Measurements from ENCODE around the gene RGS6. TPM values are rescaled to one million over a fixed set of nuclear protein-coding genes. Genes with fewer than 3 reads are reported as not detected.

Gene RGS6
- total RNA-seq, 1 experiment from 2014 or later: not detected

- DNase-seq (ENCODE audit: low read depth): no peak
Measured at GRCh38 chr14:72243309-72244293, 311.4 kb downstream of the RGS6 start.

DNA sequence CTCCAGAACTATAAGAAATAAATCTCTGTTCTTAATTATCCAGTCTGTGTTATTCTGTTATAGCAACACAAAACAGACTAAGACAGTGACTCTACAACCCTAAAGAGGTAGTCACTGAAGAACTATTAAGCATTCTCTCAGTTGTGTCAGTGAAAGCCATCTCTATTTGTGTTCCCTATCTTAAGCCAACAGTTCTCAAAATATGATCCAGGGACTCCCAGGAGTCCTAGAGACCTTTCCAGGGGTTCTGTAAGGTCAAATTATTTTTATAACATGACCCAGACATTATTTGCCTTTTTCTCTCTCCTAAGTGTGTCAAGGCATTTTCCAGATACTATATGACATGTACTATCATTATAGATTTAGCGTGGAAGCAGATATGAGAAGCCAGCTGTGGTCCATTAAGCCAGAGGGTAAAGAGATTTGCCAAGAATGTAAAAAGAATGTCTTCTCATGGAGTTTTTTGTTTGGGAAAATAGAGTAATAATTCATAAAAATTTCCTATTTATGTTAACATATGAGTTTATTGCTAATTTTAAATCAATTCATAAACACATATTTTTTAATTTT lies 315.8 kb downstream of the RGS6 start:
- no peak for DNase-seq (ENCODE audit: low read depth)

- no peak for DNase-seq (ENCODE audit: low read depth)
Measured at GRCh38 chr14:72253503-72253902, 321.3 kb downstream of the RGS6 start.

DNA sequence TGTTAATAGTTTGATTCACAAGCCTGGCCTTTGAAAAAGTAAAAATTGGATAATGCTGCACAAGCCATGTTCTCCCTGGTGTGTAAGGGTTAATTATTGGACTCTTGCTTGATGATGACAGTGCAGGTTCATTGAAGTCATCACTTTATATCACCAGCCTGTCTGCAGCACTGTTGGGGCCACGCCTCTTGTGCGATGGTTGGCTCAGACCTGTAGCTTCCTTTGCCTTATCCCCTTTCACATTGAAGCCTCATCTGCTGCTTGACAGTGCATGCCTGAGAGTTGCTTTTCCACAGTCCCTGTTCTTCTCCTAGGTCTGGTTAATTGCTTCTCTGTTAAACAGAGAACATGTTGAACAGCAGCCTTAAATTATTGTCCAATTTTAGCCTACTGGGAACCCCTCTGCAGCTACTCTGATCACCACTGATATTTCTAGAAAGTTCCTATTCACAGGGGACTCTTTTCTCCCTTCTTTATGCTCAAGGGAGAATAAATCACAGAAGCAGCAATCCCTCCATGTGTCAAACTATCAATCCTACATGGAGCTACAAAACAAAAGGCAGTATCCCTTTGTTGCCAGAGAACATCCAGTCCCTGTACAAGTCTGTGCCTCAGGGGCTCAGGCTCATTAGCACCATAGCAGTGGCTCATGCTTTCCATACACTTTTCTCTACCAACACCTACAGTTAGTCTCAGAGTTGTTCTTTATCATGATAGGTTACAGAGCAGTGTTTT lies 322.1 kb downstream of the RGS6 start:
- no peak for DNase-seq (ENCODE audit: low read depth)

- no peak for DNase-seq (ENCODE audit: low read depth)
Measured at GRCh38 chr14:72254937-72255472, 322.8 kb downstream of the RGS6 start.

- DNase-seq (ENCODE audit: low read depth): peak; percentile 31
Measured at GRCh38 chr14:72256055-72256454, 323.8 kb downstream of the RGS6 start.

DNA sequence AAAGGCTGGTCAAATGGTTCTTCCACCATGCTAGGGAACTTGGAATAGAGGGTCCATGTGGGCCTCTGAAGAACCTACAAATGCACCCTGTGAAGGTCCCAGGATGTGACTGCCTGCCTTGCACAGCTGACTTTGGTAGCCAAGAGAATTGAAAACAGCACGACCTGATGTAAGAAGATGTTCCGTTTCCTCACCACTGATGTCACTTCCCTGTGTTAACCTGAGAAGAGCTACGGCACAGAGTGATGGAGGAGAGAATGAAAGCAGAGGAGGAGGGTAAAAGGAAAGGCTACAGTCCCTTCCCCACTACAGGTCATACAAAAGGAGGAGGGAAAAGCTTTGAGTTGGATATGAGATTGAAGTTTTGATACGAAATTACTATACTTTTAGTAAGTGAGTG lies 328.8 kb downstream of the RGS6 start:
- DNase-seq (ENCODE audit: low read depth): no peak

DNA sequence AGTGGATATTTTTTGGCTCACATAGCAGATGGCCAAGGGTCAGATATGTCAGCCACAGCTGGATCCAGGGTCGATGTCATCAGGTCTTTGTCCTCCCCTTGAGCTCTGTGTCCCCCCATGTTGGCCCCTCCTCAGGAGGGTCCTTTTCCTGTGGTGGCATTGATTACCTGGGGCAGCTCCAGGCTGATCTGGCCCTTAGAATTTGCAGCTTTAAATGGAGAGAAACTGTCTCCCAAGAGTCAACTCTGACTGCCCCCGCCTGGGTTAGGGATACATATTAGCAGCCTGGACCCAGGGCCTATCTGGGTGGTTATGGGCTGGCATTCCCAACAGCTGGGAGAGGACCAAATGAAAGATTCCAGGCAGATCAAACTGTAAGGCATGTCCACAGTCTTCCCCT lies 330.5 kb downstream of the RGS6 start:
- DNase-seq (ENCODE audit: low read depth): no peak

GRCh38 chr14:72264716-72265115 lies 332.5 kb downstream of the RGS6 start:
- DNase-seq (ENCODE audit: low read depth): no peak

- no peak for DNase-seq (ENCODE audit: low read depth)
Measured at GRCh38 chr14:72270147-72270727, 338.0 kb downstream of the RGS6 start.

- DNase-seq (ENCODE audit: low read depth): no peak
Measured at GRCh38 chr14:72270749-72271148, 338.5 kb downstream of the RGS6 start.

DNA sequence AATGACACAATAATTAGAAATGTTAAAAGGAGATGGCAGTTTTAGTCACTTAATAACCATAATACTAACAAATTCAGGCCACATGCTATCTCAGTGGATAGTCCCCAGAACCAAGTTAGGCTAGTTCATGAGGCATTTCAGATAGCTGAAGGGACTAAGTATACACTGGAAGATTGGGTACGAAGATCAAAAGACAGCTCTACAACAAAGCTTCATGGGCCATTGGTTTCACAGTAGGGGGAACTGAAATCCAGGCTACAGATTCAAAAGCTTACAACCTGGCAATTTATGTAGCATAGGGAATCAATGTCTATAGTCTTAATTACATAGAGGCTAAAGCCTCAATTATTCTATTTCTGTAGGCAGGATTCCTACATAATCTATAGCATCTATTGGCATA lies 343.0 kb downstream of the RGS6 start:
- DNase-seq (ENCODE audit: low read depth): no peak

DNA sequence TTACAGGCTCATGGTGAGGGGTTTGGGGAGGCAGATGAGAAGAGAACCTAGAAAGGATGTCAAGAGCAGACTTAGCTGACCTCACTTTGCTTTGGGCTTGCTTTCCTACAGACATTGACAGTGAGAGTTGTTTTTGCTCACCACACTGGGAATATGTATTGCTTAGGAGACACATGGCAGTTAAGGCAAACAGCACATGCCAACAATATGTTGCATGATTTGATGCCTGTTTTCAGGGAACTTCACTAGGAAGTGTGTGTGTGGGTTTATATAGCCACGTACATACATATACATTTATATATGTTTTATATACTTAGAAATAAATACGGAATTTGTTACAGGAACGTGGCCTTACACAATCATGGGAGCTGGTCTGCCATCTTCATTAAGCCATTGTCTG lies 346.1 kb downstream of the RGS6 start:
- DNase-seq (ENCODE audit: low read depth): no peak

DNA sequence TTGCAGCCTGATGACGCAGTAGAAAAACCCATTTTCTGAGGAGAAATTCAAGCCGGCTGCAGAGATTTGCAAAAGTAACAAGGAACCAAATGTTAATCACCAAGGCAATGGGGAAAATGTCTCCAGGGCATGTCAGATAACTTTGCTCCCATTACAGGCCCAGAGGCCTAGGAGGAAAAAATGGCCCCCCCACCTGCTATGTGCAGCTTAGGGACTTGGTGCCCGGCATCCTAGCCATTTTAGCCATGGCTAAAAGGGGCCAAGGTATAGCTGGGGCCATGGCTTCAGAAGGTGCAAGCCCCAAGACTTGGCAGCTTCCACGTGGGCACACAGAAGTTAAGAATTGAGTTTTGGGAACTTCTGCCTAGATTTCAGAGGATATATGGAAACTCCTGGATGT lies 351.9 kb downstream of the RGS6 start:
- DNase-seq (ENCODE audit: low read depth): no peak

GRCh38 chr14:72290241-72290640 lies 358.0 kb downstream of the RGS6 start:
- DNase-seq (ENCODE audit: low read depth): no peak

GRCh38 chr14:72291908-72292688 lies 359.9 kb downstream of the RGS6 start:
- DNase-seq (ENCODE audit: low read depth): peak; percentile 44

DNA sequence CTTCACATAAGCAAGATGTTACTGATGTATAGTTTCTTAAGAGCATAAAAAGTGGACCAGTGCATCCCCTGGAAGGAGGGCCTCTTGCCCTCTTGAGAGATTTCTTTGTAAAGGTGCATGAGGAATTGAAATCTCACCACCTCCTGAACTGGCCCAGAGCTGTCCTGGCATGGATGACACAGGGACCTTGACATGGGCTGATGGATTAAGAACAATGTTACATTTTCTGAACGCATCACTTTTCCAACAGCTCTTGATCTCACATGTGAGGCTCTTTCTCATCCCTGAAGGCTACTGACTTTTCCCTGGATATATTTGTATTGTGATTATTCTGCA lies 360.4 kb downstream of the RGS6 start:
- DNase-seq (ENCODE audit: low read depth): no peak

DNA sequence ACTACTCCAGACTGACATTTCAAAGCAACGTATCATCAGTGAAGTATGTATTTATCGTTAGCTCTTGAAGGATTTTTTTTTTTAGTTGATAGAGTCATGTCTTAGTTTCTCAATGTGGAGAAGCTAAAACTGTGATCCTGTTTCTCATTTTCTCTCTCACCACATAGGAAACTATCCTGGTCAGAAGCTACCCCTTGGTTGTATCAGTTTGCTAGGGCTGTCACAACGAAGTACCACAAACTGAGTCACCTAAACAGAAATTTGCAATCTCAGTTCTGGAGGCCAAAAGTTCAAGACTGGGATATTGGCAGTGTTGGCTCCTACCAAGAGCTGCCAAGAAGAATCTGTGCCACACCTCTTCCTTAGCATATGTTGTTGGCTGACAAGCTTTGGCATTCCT lies 369.1 kb downstream of the RGS6 start:
- no peak for DNase-seq (ENCODE audit: low read depth)

- DNase-seq (ENCODE audit: low read depth): no peak
Measured at GRCh38 chr14:72303930-72304329, 371.7 kb downstream of the RGS6 start.

DNA sequence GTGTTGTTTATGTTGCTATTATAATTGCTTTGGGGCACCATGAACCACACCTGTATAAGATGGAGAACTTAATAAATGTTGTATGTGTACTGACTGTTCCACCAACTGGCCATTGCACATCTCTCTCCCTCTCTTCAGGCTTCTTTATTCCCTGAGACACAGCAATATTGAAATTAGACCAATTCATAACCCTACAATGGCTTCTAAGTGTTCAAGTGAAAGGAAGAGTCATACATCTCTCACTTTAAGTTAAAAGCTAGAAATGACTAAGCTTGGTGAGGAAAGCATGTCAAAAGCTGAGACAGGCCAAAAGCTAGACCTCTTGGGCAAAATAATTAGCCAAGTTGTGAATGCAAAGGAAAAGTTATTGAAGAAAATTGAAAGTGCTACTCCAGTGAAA lies 373.3 kb downstream of the RGS6 start:
- DNase-seq (ENCODE audit: low read depth): no peak

DNA sequence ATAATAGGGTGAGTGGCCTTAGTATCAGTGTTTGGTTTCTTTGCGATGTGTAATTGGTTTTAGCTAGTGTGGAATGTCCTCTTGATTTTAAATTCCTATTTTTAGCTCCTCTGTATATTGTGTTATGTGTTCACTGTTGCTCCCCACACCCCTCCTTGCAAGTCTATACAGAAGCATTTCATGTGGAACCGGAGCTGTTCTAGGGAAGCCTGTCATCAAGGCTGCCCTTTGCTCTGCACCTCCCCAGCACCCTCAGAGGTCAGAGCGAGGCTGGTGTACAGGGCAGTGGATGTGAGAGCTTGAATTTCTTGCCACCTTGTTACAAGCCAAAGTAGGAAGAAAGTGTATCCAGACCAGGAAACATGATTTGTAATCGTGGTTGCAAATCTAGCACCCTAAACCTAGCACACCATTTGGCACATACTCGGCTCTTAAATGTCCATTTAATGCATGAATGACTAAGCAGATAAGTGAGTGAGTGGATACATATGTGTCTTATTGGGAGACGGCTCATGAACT lies 376.8 kb downstream of the RGS6 start:
- no peak for DNase-seq (ENCODE audit: low read depth)
